MM.1S (cell line): ENCODE measurements around the gene LPIN1.

Experiments used
- DNase-seq: peaks from one replicate; pipeline ENCODE4 v3.0.0-alpha.2; 2015
- H2AFZ ChIP-seq: fragments of 300-600 bp; sonication (generic); 2 replicates; pipeline ENCODE4 v1.6.0; 2016; ENCODE audit warnings: antibody characterized with exemption, low read length
- H3F3A ChIP-seq: fragments of 300-600 bp; sonication (generic); 2 replicates; pipeline ENCODE4 v1.6.1; 2016; ENCODE audit warnings: mild to moderate bottlenecking, antibody characterized with exemption, low read length, moderate library complexity, mixed read lengths; ENCODE audit not compliant: insufficient read depth
- H3K27ac ChIP-seq: fragments of 300-600 bp; sonication (generic); 2 replicates; pipeline ENCODE4 v1.5.1; 2016; ENCODE audit warnings: mild to moderate bottlenecking, low read length
- H3K27me3 ChIP-seq: fragments of 300-600 bp; sonication (generic); replicated peaks from 2 replicates; pipeline ENCODE4 v1.6.0; 2016; ENCODE audit warnings: low read length; ENCODE audit not compliant: insufficient read depth
- H3K36me3 ChIP-seq: fragments of 300-600 bp; sonication (generic); replicated peaks from 2 replicates; pipeline ENCODE4 v1.6.1; 2016; ENCODE audit warnings: mild to moderate bottlenecking, low read length, mixed read lengths; ENCODE audit not compliant: insufficient read depth
- H3K4me1 ChIP-seq: fragments of 300-600 bp; sonication (generic); 2 replicates; pipeline ENCODE4 v1.6.1; 2016; ENCODE audit warnings: low read length, mixed read lengths
- H3K4me2 ChIP-seq: fragments of 300-600 bp; sonication (generic); 2 replicates; pipeline ENCODE4 v1.6.0; 2016; ENCODE audit warnings: low read depth, low read length
- H3K4me3 ChIP-seq: fragments of 300-600 bp; sonication (generic); 2 replicates; pipeline ENCODE4 v1.5.1; 2016; ENCODE audit warnings: low read length, mixed read lengths
- H3K79me2 ChIP-seq: fragments of 300-600 bp; sonication (generic); 2 replicates; pipeline ENCODE4 v1.6.1; 2016; ENCODE audit warnings: mixed run types, low read length, mixed read lengths
- H3K9ac ChIP-seq: fragments of 300-600 bp; sonication (generic); 2 replicates; pipeline ENCODE4 v1.6.1; 2016; ENCODE audit warnings: low read length, mixed read lengths
- H3K9me2 ChIP-seq: fragments of 300-600 bp; sonication (generic); replicated peaks from 2 replicates; pipeline ENCODE4 v1.6.1; 2016; ENCODE audit warnings: mild to moderate bottlenecking, low read length, mixed read lengths; ENCODE audit not compliant: insufficient read depth
- H3K9me3 ChIP-seq: fragments of 300-600 bp; sonication (generic); replicated peaks from 2 replicates; pipeline ENCODE4 v1.6.1; 2016; ENCODE audit warnings: mild to moderate bottlenecking, low read length, mixed read lengths; ENCODE audit not compliant: insufficient read depth
- H4K20me1 ChIP-seq: fragments of 300-600 bp; sonication (generic); 2 replicates; pipeline ENCODE4 v1.6.1; 2016; ENCODE audit warnings: mild to moderate bottlenecking, low read length, moderate library complexity, mixed read lengths; ENCODE audit not compliant: insufficient read depth
- CTCF ChIP-seq: fragments of 300-600 bp; sonication (generic); IDR thresholded peaks from 2 replicates; pipeline ENCODE4 v1.5.1; 2016; ENCODE audit warnings: antibody characterized with exemption, low read length, mixed read lengths
- EZH2 ChIP-seq: fragments of 300-600 bp; sonication (generic); optimal IDR thresholded peaks from 2 replicates; pipeline ENCODE3; 2017; ENCODE audit warnings: low read depth, mild to moderate bottlenecking, antibody characterized with exemption, low read length, mixed read lengths
- EZH2phosphoT487 ChIP-seq: fragments of 300-600 bp; sonication (generic); IDR thresholded peaks from 2 replicates; pipeline ENCODE4 v1.6.1; 2018; ENCODE audit warnings: antibody characterized with exemption, low read length

Gene LPIN1

GRCh38 chr2:11850082-11850481 lies 103.7 kb downstream of the LPIN1 start:
- Histone ChIP-seq H3K9me2 (no peaks in the 10 kb centered on the region), H3K27me3 (no peaks in the 10 kb centered on the region), H3K9me3 (no peaks in the 10 kb centered on the region), H3K27ac (no peak overlapping the region), H2AFZ (no peak overlapping the region), H3K4me1 (no peaks in the 10 kb centered on the region), H4K20me1 (no peaks in the 10 kb centered on the region), H3K4me3 (no peak overlapping the region), H3K79me2 (no peaks in the 10 kb centered on the region), H3K9ac (no peak overlapping the region), H3K36me3 (no peaks in the 10 kb centered on the region), H3K4me2 (no peak overlapping the region), H3F3A (no peaks in the 10 kb centered on the region)
- TF ChIP-seq EZH2phosphoT487 (no peak), EZH2 (no peak), CTCF (no peak)
- no peak for DNase-seq

- Histone ChIP-seq H3K27ac (no peak overlapping the region), H3K27me3 (no peaks in the 10 kb centered on the region), H3K9me2 (no peaks in the 10 kb centered on the region), H2AFZ (no peak overlapping the region), H3F3A (no peaks in the 10 kb centered on the region), H3K79me2 (no peaks in the 10 kb centered on the region), H3K9ac (no peak overlapping the region), H3K4me3 (no peak overlapping the region), H3K9me3 (no peaks in the 10 kb centered on the region), H3K4me1 (no peaks in the 10 kb centered on the region), H3K4me2 (no peak overlapping the region), H4K20me1 (no peaks in the 10 kb centered on the region), H3K36me3 (no peaks in the 10 kb centered on the region)
- DNase-seq, result no peak
- TF ChIP-seq EZH2phosphoT487, result no peak
- TF ChIP-seq CTCF, result no peak
- no peak for TF ChIP-seq EZH2
Measured at GRCh38 chr2:11852526-11853196, 106.2 kb downstream of the LPIN1 start.

GRCh38 chr2:11853197-11853588 lies 106.8 kb downstream of the LPIN1 start:
- Histone ChIP-seq H3K4me3 (no peak overlapping the region), H4K20me1 (no peaks in the 10 kb centered on the region), H3K4me2 (no peak overlapping the region), H2AFZ (no peak overlapping the region), H3K9ac (no peak overlapping the region), H3K36me3 (no peaks in the 10 kb centered on the region), H3K79me2 (no peaks in the 10 kb centered on the region), H3F3A (no peaks in the 10 kb centered on the region), H3K9me3 (no peaks in the 10 kb centered on the region), H3K27me3 (no peaks in the 10 kb centered on the region), H3K27ac (no peak overlapping the region), H3K9me2 (no peaks in the 10 kb centered on the region), H3K4me1 (no peaks in the 10 kb centered on the region)
- TF ChIP-seq EZH2, result no peak
- TF ChIP-seq CTCF, result no peak
- no peak for TF ChIP-seq EZH2phosphoT487
- DNase-seq, result no peak
